ENCODE results near the gene ING2.

GRCh38 chr4:183557611-183558010 is 52.8 kb downstream of the ING2 start:
- TF ChIP-seq, protein P1, sequence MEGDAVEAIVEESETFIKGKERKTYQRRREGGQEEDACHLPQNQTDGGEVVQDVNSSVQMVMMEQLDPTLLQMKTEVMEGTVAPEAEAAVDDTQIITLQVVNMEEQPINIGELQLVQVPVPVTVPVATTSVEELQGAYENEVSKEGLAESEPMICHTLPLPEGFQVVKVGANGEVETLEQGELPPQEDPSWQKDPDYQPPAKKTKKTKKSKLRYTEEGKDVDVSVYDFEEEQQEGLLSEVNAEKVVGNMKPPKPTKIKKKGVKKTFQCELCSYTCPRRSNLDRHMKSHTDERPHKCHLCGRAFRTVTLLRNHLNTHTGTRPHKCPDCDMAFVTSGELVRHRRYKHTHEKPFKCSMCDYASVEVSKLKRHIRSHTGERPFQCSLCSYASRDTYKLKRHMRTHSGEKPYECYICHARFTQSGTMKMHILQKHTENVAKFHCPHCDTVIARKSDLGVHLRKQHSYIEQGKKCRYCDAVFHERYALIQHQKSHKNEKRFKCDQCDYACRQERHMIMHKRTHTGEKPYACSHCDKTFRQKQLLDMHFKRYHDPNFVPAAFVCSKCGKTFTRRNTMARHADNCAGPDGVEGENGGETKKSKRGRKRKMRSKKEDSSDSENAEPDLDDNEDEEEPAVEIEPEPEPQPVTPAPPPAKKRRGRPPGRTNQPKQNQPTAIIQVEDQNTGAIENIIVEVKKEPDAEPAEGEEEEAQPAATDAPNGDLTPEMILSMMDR (IDR thresholded peaks at IDR 0.05; ENCODE audit: low read depth, low read length): no peak
- no peak for TF ChIP-seq EZH2phosphoT487 (IDR thresholded peaks at IDR 0.05; ENCODE audit: low read depth)

Data from OCI-LY3 (cell line).